Measurements from ENCODE around the gene PEX16. TPM values are rescaled to one million over a fixed set of nuclear protein-coding genes. Genes with fewer than 3 reads are reported as not detected.

Gene PEX16
- total and polyA plus RNA-seq, 9 of the 15 experiments (the other 6 are each of a cell fraction or from before 2014, with no cell fraction given), result 1.5 to 43.9 (median 14.6) TPM

GRCh38 chr11:45904309-45904915, 13.3 kb downstream of the PEX16 start (continued):
- TF ChIP-seq, protein P1, sequence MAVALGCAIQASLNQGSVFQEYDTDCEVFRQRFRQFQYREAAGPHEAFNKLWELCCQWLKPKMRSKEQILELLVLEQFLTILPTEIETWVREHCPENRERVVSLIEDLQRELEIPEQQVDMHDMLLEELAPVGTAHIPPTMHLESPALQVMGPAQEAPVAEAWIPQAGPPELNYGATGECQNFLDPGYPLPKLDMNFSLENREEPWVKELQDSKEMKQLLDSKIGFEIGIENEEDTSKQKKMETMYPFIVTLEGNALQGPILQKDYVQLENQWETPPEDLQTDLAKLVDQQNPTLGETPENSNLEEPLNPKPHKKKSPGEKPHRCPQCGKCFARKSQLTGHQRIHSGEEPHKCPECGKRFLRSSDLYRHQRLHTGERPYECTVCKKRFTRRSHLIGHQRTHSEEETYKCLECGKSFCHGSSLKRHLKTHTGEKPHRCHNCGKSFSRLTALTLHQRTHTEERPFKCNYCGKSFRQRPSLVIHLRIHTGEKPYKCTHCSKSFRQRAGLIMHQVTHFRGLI (CRISPR knock-in tag; IDR thresholded peaks at IDR 0.05), result no peak
- TF ChIP-seq FUS (optimal IDR thresholded peaks at IDR 0.05; ENCODE audit: low read depth, low read length) (no peak), ZNF444 (CRISPR knock-in tag; IDR thresholded peaks at IDR 0.05) (no peak), FOS (IDR thresholded peaks at IDR 0.05; ENCODE audit: extremely low read depth, insufficient read length) (no peak), ETS2 (tag; IDR thresholded peaks at IDR 0.05; ENCODE audit: borderline replicate concordance, poor library complexity, severe bottlenecking) (no peak), NFIC (IDR thresholded peaks at IDR 0.05) (peak; percentile 77), ZSCAN29 (IDR thresholded peaks at IDR 0.05) (no peak), RBM39 (optimal IDR thresholded peaks at IDR 0.05; ENCODE audit: low read depth, low read length) (no peak), KLF10 (CRISPR knock-in tag; IDR thresholded peaks at IDR 0.05) (no peak), NFATC3 (IDR thresholded peaks at IDR 0.05) (no peak), SMC3 (conservative IDR thresholded peaks at IDR 0.05; ENCODE audit: insufficient read depth, low read depth, low read length) (no peak), MYBL2 (IDR thresholded peaks at IDR 0.05; ENCODE audit: low read depth) (no peak), MYBL2 (CRISPR knock-in tag; IDR thresholded peaks at IDR 0.05; ENCODE audit: borderline replicate concordance) (no peak), GABPB2 (CRISPR knock-in tag; conservative IDR thresholded peaks at IDR 0.05) (no peak), MCM3 (IDR thresholded peaks at IDR 0.05) (no peak), ZSCAN32 (CRISPR knock-in tag; IDR thresholded peaks at IDR 0.05) (no peak), EZH2 (IDR thresholded peaks at IDR 0.05; ENCODE audit: borderline replicate concordance, low read depth, low read length) (no peak), HLTF (IDR thresholded peaks at IDR 0.05) (no peak), ZC3H8 (IDR thresholded peaks at IDR 0.05) (no peak), CBX5 (IDR thresholded peaks at IDR 0.05; ENCODE audit: borderline replicate concordance, low read depth) (no peak), XRCC5 (IDR thresholded peaks at IDR 0.05; ENCODE audit: low read depth, low read length) (no peak), L3MBTL2 (IDR thresholded peaks at IDR 0.05) (peak; percentile 86), FOXJ3 (CRISPR knock-in tag; IDR thresholded peaks at IDR 0.05) (no peak), ETV6 (IDR thresholded peaks at IDR 0.05; ENCODE audit: borderline replicate concordance in 1 of 2, low read depth in 2 of 2, low read length in 1 of 2) (no peak), ETV6 (CRISPR knock-in tag; IDR thresholded peaks at IDR 0.05; ENCODE audit: borderline replicate concordance) (no peak)
- TF ChIP-seq, protein P2, sequence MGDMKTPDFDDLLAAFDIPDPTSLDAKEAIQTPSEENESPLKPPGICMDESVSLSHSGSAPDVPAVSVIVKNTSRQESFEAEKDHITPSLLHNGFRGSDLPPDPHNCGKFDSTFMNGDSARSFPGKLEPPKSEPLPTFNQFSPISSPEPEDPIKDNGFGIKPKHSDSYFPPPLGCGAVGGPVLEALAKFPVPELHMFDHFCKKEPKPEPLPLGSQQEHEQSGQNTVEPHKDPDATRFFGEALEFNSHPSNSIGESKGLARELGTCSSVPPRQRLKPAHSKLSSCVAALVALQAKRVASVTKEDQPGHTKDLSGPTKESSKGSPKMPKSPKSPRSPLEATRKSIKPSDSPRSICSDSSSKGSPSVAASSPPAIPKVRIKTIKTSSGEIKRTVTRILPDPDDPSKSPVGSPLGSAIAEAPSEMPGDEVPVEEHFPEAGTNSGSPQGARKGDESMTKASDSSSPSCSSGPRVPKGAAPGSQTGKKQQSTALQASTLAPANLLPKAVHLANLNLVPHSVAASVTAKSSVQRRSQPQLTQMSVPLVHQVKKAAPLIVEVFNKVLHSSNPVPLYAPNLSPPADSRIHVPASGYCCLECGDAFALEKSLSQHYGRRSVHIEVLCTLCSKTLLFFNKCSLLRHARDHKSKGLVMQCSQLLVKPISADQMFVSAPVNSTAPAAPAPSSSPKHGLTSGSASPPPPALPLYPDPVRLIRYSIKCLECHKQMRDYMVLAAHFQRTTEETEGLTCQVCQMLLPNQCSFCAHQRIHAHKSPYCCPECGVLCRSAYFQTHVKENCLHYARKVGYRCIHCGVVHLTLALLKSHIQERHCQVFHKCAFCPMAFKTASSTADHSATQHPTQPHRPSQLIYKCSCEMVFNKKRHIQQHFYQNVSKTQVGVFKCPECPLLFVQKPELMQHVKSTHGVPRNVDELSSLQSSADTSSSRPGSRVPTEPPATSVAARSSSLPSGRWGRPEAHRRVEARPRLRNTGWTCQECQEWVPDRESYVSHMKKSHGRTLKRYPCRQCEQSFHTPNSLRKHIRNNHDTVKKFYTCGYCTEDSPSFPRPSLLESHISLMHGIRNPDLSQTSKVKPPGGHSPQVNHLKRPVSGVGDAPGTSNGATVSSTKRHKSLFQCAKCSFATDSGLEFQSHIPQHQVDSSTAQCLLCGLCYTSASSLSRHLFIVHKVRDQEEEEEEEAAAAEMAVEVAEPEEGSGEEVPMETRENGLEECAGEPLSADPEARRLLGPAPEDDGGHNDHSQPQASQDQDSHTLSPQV (IDR thresholded peaks at IDR 0.05), result peak; percentile 60
- TF ChIP-seq, protein P3, sequence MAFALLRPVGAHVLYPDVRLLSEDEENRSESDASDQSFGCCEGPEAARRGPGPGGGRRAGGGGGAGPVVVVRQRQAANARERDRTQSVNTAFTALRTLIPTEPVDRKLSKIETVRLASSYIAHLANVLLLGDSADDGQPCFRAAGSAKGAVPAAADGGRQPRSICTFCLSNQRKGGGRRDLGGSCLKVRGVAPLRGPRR (CRISPR knock-in tag; IDR thresholded peaks at IDR 0.05), result no peak

All from K562 (cell line).